Measurements from ENCODE around the gene ERICH6. TPM values are rescaled to one million over a fixed set of nuclear protein-coding genes. Genes with fewer than 3 reads are reported as not detected.

Gene ERICH6
- total and polyA plus RNA-seq, 10 of the 15 experiments (the other 5 are each of a cell fraction or from before 2014, with no cell fraction given): 0.04 to 0.40 (median 0.22) TPM; not detected in 6

- H3K4me1 ChIP-seq (ENCODE audit: control insufficient read depth, insufficient read depth, low read length): no peaks in the 10 kb centered on the region
- ChIA-PET RAD21 (ENCODE audit: unreplicated experiment) (interaction anchor here (1.3 to 2.6 kb wide), 2 partner anchors 9 to 33 kb away, joined by 4 to 8 read pairs; partner anchors contain the start of gene SIAH2), POLR2A (interaction anchor here (0.6 to 1.8 kb wide), 4 partner anchors 16 to 58 kb away, joined by 3 to 4 read pairs (median 3); partner anchors contain the start of gene ERICH6), SMC1A (ENCODE audit: uncharacterized antibody, unreplicated experiment) (interaction anchor here (0.7 to 4.0 kb wide), 7 partner anchors 9 to 201 kb away, joined by 3 to 13 read pairs (median 3); partner anchors contain the start of gene SIAH2), CTCF (interaction anchor here (1.1 to 2.2 kb wide), 6 partner anchors 9 to 133 kb away, joined by 3 to 9 read pairs (median 6); no protein-coding TSS in a partner anchor)
- H3K9me3 ChIP-seq (replicated peaks; ENCODE audit: control insufficient read depth, insufficient read depth, low read length): no peaks in the 10 kb centered on the region
- no peak overlapping the region for H3K27ac ChIP-seq (ENCODE audit: control insufficient read depth, insufficient read depth)
- FAIRE-seq (no peak), ATAC-seq (no peak), DNase-seq (ENCODE audit: low read depth, low spot score) (no peak)
- no peaks in the 10 kb centered on the region for H3K27me3 ChIP-seq (replicated peaks in 1 of 2; ENCODE audit: control insufficient read depth in 2 of 2, insufficient read depth in 2 of 2, low read length in 1 of 2)
- no peak overlapping the region for H3K4me3 ChIP-seq
- TF ChIP-seq MTA3 (IDR thresholded peaks at IDR 0.05; ENCODE audit: borderline replicate concordance, low read length): no peak
- no peak for TF ChIP-seq CREB1 (IDR thresholded peaks at IDR 0.05; ENCODE audit: low read depth)
- no peaks in the 10 kb centered on the region for H3K79me2 ChIP-seq (ENCODE audit: control insufficient read depth, insufficient read depth, low read length)
- no peak overlapping the region for H2AFZ ChIP-seq (ENCODE audit: control insufficient read depth, low read depth, low read length)
- BruUV-seq (replicated peaks): no TSS peak
- in situ Hi-C loops (cut with MboI): loop anchor here (10.0 kb wide), 1 partner anchor 415 kb away; no protein-coding TSS in a partner anchor
- H4K20me1 ChIP-seq (ENCODE audit: control insufficient read depth, insufficient read depth): no peaks in the 10 kb centered on the region
- 82% methylated on average over 9 of the region's 9 CpGs for WGBS (ENCODE audit: insufficient coverage, insufficient replicate concordance, low lambda C conversion rate, missing lambda C conversion rate)
- intact Hi-C loops (cut with micrococcal nuclease; ENCODE audit: unreplicated experiment): no loop called here
- H3K36me3 ChIP-seq (ENCODE audit: control insufficient read depth in 2 of 2, insufficient read depth in 2 of 2, low read length in 1 of 2): no peaks in the 10 kb centered on the region
- H3K4me2 ChIP-seq (ENCODE audit: control insufficient read depth, insufficient read depth): no peak overlapping the region
- H3K9ac ChIP-seq (ENCODE audit: control insufficient read depth, insufficient read depth, low read length): no peak overlapping the region
Observed at GRCh38 chr3:150729682-150730360, 26.1 kb upstream of the ERICH6 start.

- POLR2A ChIA-PET: interaction anchor here (0.8 to 1.2 kb wide), 3 partner anchors 9 to 57 kb away, joined by 3 to 4 read pairs (median 3); no protein-coding TSS in a partner anchor
- Histone ChIP-seq H3K27me3 (replicated peaks in 1 of 2; ENCODE audit: control insufficient read depth in 2 of 2, insufficient read depth in 2 of 2, low read length in 1 of 2) (no peaks in the 10 kb centered on the region), H3K9me3 (replicated peaks; ENCODE audit: control insufficient read depth, insufficient read depth, low read length) (no peaks in the 10 kb centered on the region), H3K4me3 (no peak overlapping the region), H3K36me3 (ENCODE audit: control insufficient read depth in 2 of 2, insufficient read depth in 2 of 2, low read length in 1 of 2) (no peaks in the 10 kb centered on the region), H3K27ac (ENCODE audit: control insufficient read depth, insufficient read depth) (no peak overlapping the region), H3K4me1 (ENCODE audit: control insufficient read depth, insufficient read depth, low read length) (no peaks in the 10 kb centered on the region), H3K79me2 (ENCODE audit: control insufficient read depth, insufficient read depth, low read length) (no peaks in the 10 kb centered on the region), H2AFZ (ENCODE audit: control insufficient read depth, low read depth, low read length) (no peak overlapping the region), H4K20me1 (ENCODE audit: control insufficient read depth, insufficient read depth) (no peaks in the 10 kb centered on the region), H3K4me2 (ENCODE audit: control insufficient read depth, insufficient read depth) (no peak overlapping the region), H3K9ac (ENCODE audit: control insufficient read depth, insufficient read depth, low read length) (no peak overlapping the region)
- CTCF ChIA-PET: interaction anchor here (0.6 to 2.2 kb wide), 5 partner anchors 10 to 456 kb away, joined by 3 to 9 read pairs (median 3); no protein-coding TSS in a partner anchor
- in situ Hi-C loops (cut with MboI): loop anchor here (10.0 kb wide), 1 partner anchor 417 kb away; no protein-coding TSS in a partner anchor
- 84% methylated on average over 18 of the region's 19 CpGs for WGBS (ENCODE audit: insufficient coverage, insufficient replicate concordance, low lambda C conversion rate, missing lambda C conversion rate)
- ATAC-seq (no peak), DNase-seq (ENCODE audit: low read depth, low spot score) (no peak), FAIRE-seq (no peak)
- RAD21 ChIA-PET (ENCODE audit: unreplicated experiment): interaction anchor here (2.6 kb wide), 1 partner anchor 35 kb away, joined by 8 read pairs; the partner anchor contains the start of gene SIAH2
- intact Hi-C loops (cut with micrococcal nuclease; ENCODE audit: unreplicated experiment): no loop called here
- BruUV-seq (replicated peaks): no TSS peak
- SMC1A ChIA-PET (ENCODE audit: uncharacterized antibody, unreplicated experiment): interaction anchor here (1.5 to 4.0 kb wide), 3 partner anchors 10 to 136 kb away, joined by 3 to 13 read pairs (median 5); no protein-coding TSS in a partner anchor
- TF ChIP-seq E2F8 (IDR thresholded peaks at IDR 0.05; ENCODE audit: low read depth, partially characterized antibody) (no peak), NKRF (conservative IDR thresholded peaks at IDR 0.05) (no peak), BCL3 (IDR thresholded peaks at IDR 0.05; ENCODE audit: borderline replicate concordance, insufficient read depth, low read depth, low read length, poor library complexity, severe bottlenecking) (no peak)
Observed at GRCh38 chr3:150727653-150728502, 24.2 kb upstream of the ERICH6 start.
